Measurements from ENCODE around the gene HOXD9. TPM values are rescaled to one million over a fixed set of nuclear protein-coding genes. Genes with fewer than 3 reads are reported as not detected.

The HOXD9 gene
- total RNA-seq, 2 experiments from 2014 or later, result not detected

- peaks cover 85 to 97% of the 10 kb centered on the region in 2 experiments for H3K27me3 ChIP-seq (ENCODE audit: control insufficient read depth in 1 of 2, insufficient read depth in 2 of 2, low read length in 2 of 2)
- ChIA-PET CTCF (no interaction called here), POLR2A (no interaction called here)
- no peak overlapping the region for H3K27ac ChIP-seq (ENCODE audit: low read depth in 1 of 2, low read length in 2 of 2)
- DNase-seq (no peak), ATAC-seq (ENCODE audit: poor library complexity) (no peak)
- H3K9me3 ChIP-seq (ENCODE audit: control insufficient read depth in 1 of 2, insufficient read depth in 1 of 2, low read length in 2 of 2), result peaks cover 0 to 41% of the 10 kb centered on the region in 2 experiments
- intact Hi-C loops (cut with DNase I, micrococcal nuclease), result no loop called here
- H3K36me3 ChIP-seq (ENCODE audit: insufficient read depth, low read length), result no peaks in the 10 kb centered on the region
- no peak for TF ChIP-seq CTCF (IDR thresholded peaks at IDR 0.05)
- H3K4me1 Mint-ChIP-seq (ENCODE audit: low read depth), result peaks cover 18% of the 10 kb centered on the region
- no peak overlapping the region for H3K27ac Mint-ChIP-seq
- peaks cover 5% of the 10 kb centered on the region for H3K36me3 Mint-ChIP-seq (ENCODE audit: low read depth)
- H3K4me3 Mint-ChIP-seq, result no peak overlapping the region
- H3K27me3 Mint-ChIP-seq, result peaks cover 94% of the 10 kb centered on the region
- H3K4me1 ChIP-seq (ENCODE audit: insufficient read depth, low read length), result peaks cover 17% of the 10 kb centered on the region
- H3K4me3 ChIP-seq (ENCODE audit: low read length), result no peak overlapping the region
- no peaks in the 10 kb centered on the region for H3K9me3 Mint-ChIP-seq
These were observed 44.9 kb downstream of the HOXD9 start for GRCh38 chr2:176167398-176167797.

- DNase-seq (no peak), ATAC-seq (ENCODE audit: poor library complexity) (no peak)
- no peak for TF ChIP-seq CTCF (IDR thresholded peaks at IDR 0.05)
- Mint-ChIP-seq H3K36me3 (ENCODE audit: low read depth) (no peaks in the 10 kb centered on the region), H3K9me3 (no peaks in the 10 kb centered on the region), H3K4me1 (ENCODE audit: low read depth) (peaks cover 16% of the 10 kb centered on the region), H3K4me3 (no peak overlapping the region), H3K27ac (no peak overlapping the region), H3K27me3 (peaks cover 94% of the 10 kb centered on the region)
- ChIA-PET POLR2A (no interaction called here), CTCF (no interaction called here)
- H3K27me3 ChIP-seq (ENCODE audit: control insufficient read depth in 1 of 2, insufficient read depth in 2 of 2, low read length in 2 of 2), result peaks cover 79 to 97% of the 10 kb centered on the region in 2 experiments
- no peak overlapping the region for H3K27ac ChIP-seq (ENCODE audit: low read depth in 1 of 2, low read length in 2 of 2)
- H3K4me1 ChIP-seq (ENCODE audit: insufficient read depth, low read length), result peaks cover 17% of the 10 kb centered on the region
- no peak overlapping the region for H3K4me3 ChIP-seq (ENCODE audit: low read length)
- intact Hi-C loops (cut with DNase I, micrococcal nuclease), result no loop called here
- no peaks in the 10 kb centered on the region for H3K36me3 ChIP-seq (ENCODE audit: insufficient read depth, low read length)
- H3K9me3 ChIP-seq (ENCODE audit: control insufficient read depth in 1 of 2, insufficient read depth in 1 of 2, low read length in 2 of 2), result peaks cover 0 to 28% of the 10 kb centered on the region in 2 experiments
These were observed 46.7 kb downstream of the HOXD9 start for GRCh38 chr2:176169181-176169580.

GRCh38 chr2:176169711-176170110 lies 47.2 kb downstream of the HOXD9 start:
- Mint-ChIP-seq H3K9me3 (no peaks in the 10 kb centered on the region), H3K36me3 (ENCODE audit: low read depth) (no peaks in the 10 kb centered on the region), H3K27ac (no peak overlapping the region), H3K4me1 (ENCODE audit: low read depth) (peaks cover 16% of the 10 kb centered on the region), H3K27me3 (peaks cover 94% of the 10 kb centered on the region), H3K4me3 (no peak overlapping the region)
- Histone ChIP-seq H3K27ac (ENCODE audit: low read depth in 1 of 2, low read length in 2 of 2) (no peak overlapping the region), H3K4me1 (ENCODE audit: insufficient read depth, low read length) (peaks cover 19% of the 10 kb centered on the region), H3K4me3 (ENCODE audit: low read length) (no peak overlapping the region), H3K9me3 (ENCODE audit: control insufficient read depth in 1 of 2, insufficient read depth in 1 of 2, low read length in 2 of 2) (peaks cover 0 to 27% of the 10 kb centered on the region in 2 experiments), H3K27me3 (ENCODE audit: control insufficient read depth in 1 of 2, insufficient read depth in 2 of 2, low read length in 2 of 2) (peaks cover 79 to 97% of the 10 kb centered on the region in 2 experiments), H3K36me3 (ENCODE audit: insufficient read depth, low read length) (no peaks in the 10 kb centered on the region)
- intact Hi-C loops (cut with DNase I, micrococcal nuclease), result loop anchor here in 1 of 2 experiments (10.0 kb wide), 1 partner anchor 45 kb away; the partner anchor contains the start of genes HOXD8 and HOXD9
- ATAC-seq (ENCODE audit: poor library complexity), result no peak
- no peak for DNase-seq
- ChIA-PET CTCF (no interaction called here), POLR2A (no interaction called here)
- no peak for TF ChIP-seq CTCF (IDR thresholded peaks at IDR 0.05)

All from CD4-positive, alpha-beta T cell (primary cell).